Measurements from ENCODE around the gene KANK4.

Gene KANK4

DNA sequence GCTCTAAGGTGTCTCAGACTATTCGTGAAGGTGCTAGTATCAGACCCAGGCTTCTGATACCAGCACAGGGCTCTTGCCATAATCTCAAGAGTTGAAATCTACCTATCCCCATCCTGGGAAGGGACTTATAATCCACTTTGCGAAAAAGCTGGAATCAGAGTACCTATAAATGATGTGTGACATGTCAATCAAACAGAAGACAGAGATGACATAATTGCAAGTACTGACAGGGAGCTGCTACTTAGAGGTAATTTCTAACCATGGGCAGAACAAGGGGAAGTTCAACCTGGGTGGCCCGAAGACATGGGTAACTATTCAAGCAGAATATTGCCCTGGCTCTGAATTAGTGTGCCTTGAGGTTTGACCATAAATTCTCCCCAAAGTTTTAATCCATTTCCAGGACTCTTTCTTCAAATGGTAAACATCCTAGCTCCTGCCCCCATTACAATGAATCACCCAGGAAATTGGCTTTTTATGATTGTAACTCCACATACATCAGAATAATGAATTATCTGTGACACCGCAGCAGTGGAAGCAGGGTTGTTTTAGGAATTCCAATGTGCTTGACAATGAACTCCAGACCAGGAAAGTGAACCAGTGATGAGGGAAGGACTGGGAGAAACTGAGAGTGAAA lies 37.2 kb downstream of the KANK4 start:
- Histone ChIP-seq H3K9me3 (ENCODE audit: insufficient read depth, low read length) (no peaks in the 10 kb centered on the region), H3K27me3 (ENCODE audit: low read length) (no peaks in the 10 kb centered on the region; the same call in 1 of the 2 replicates), H2AFZ (ENCODE audit: low read depth, low read length, severe bottlenecking) (no peak overlapping the region), H3K4me2 (ENCODE audit: low read depth, low read length, poor library complexity, severe bottlenecking) (no peak overlapping the region), H3K9me2 (replicated peaks; ENCODE audit: insufficient read depth, low read length) (no peaks in the 10 kb centered on the region), H3K27ac (ENCODE audit: low read depth, low read length) (no peak overlapping the region), H4K20me1 (ENCODE audit: low read depth, low read length) (no peaks in the 10 kb centered on the region), H3K36me3 (ENCODE audit: low read length) (no peaks in the 10 kb centered on the region), H3K4me3 (ENCODE audit: insufficient read depth, low read length, poor library complexity, severe bottlenecking) (no peak overlapping the region), H3K79me2 (ENCODE audit: insufficient read depth, low read length) (no peaks in the 10 kb centered on the region), H3F3A (ENCODE audit: insufficient read depth) (no peaks in the 10 kb centered on the region), H3K9ac (ENCODE audit: low read length) (no peak overlapping the region)
- TF ChIP-seq EZH2phosphoT487 (conservative IDR thresholded peaks at IDR 0.05; ENCODE audit: low read length), result no peak
- TF ChIP-seq, protein P1, sequence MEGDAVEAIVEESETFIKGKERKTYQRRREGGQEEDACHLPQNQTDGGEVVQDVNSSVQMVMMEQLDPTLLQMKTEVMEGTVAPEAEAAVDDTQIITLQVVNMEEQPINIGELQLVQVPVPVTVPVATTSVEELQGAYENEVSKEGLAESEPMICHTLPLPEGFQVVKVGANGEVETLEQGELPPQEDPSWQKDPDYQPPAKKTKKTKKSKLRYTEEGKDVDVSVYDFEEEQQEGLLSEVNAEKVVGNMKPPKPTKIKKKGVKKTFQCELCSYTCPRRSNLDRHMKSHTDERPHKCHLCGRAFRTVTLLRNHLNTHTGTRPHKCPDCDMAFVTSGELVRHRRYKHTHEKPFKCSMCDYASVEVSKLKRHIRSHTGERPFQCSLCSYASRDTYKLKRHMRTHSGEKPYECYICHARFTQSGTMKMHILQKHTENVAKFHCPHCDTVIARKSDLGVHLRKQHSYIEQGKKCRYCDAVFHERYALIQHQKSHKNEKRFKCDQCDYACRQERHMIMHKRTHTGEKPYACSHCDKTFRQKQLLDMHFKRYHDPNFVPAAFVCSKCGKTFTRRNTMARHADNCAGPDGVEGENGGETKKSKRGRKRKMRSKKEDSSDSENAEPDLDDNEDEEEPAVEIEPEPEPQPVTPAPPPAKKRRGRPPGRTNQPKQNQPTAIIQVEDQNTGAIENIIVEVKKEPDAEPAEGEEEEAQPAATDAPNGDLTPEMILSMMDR (IDR thresholded peaks at IDR 0.05; ENCODE audit: insufficient read depth, low read length, poor library complexity, severe bottlenecking), result no peak

DNA sequence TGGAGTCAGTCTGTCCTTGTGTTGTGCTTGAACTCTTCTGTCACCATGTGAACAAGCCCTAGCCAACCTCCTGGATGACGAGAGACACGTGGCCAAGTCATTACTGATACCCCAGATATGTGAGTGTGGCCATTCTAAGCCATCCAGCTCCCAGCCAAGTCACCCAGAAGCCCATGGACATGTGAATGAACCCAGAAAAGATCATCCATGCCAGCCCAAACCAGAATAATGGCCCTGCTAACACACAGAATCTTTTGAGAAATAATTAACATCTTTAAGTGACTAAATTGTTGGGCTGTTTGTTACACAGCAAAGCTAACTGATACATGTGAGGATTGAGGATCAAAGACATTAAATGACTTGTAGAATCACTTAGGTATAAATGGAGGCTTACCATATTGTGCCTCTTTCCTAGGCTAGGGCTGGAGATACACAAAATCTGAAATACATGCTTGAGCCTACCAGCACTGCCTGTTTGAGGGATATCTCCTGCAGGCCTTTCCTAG lies 38.2 kb downstream of the KANK4 start:
- H3K9me2 ChIP-seq (replicated peaks; ENCODE audit: insufficient read depth, low read length), result no peaks in the 10 kb centered on the region
- H3K4me2 ChIP-seq (ENCODE audit: low read depth, low read length, poor library complexity, severe bottlenecking), result no peak overlapping the region
- TF ChIP-seq EZH2phosphoT487 (conservative IDR thresholded peaks at IDR 0.05; ENCODE audit: low read length), result no peak
- TF ChIP-seq, protein P1 (IDR thresholded peaks at IDR 0.05; ENCODE audit: insufficient read depth, low read length, poor library complexity, severe bottlenecking), result no peak
- no peaks in the 10 kb centered on the region for H3F3A ChIP-seq (ENCODE audit: insufficient read depth)
- no peaks in the 10 kb centered on the region for H3K79me2 ChIP-seq (ENCODE audit: insufficient read depth, low read length)
- H3K27ac ChIP-seq (ENCODE audit: low read depth, low read length), result no peak overlapping the region
- no peaks in the 10 kb centered on the region for H3K27me3 ChIP-seq (ENCODE audit: low read length)
- no peaks in the 10 kb centered on the region for H3K9me3 ChIP-seq (ENCODE audit: insufficient read depth, low read length)
- H4K20me1 ChIP-seq (ENCODE audit: low read depth, low read length), result no peaks in the 10 kb centered on the region
- no peak overlapping the region for H3K9ac ChIP-seq (ENCODE audit: low read length)
- no peak overlapping the region for H3K4me3 ChIP-seq (ENCODE audit: insufficient read depth, low read length, poor library complexity, severe bottlenecking)
- H3K36me3 ChIP-seq (ENCODE audit: low read length), result no peaks in the 10 kb centered on the region
- H2AFZ ChIP-seq (ENCODE audit: low read depth, low read length, severe bottlenecking), result no peak overlapping the region

DNA sequence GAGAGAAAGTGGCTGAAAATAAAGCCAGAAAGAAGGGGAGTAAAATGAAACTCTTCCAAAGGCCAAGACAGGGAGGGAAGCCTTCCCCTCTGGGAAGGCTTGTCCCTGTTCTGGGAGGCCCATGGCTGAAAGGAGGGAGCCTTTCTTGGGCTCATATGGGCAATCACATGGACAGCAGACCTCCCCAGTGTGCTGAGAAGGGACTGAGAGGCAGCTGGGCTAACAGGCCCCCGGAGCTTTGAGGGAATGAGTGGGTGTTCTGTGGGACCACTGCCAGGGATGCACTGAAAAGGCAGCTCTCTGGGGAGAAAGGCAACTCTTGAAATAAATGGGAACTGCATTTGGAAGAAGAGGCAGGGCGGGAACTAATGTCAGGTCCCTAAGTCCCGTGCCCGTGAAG lies 39.1 kb downstream of the KANK4 start:
- Histone ChIP-seq H3K27me3 (ENCODE audit: low read length) (no peaks in the 10 kb centered on the region), H3F3A (ENCODE audit: insufficient read depth) (no peaks in the 10 kb centered on the region), H3K36me3 (ENCODE audit: low read length) (no peaks in the 10 kb centered on the region), H4K20me1 (ENCODE audit: low read depth, low read length) (no peaks in the 10 kb centered on the region), H3K27ac (ENCODE audit: low read depth, low read length) (no peak overlapping the region), H3K79me2 (ENCODE audit: insufficient read depth, low read length) (no peaks in the 10 kb centered on the region), H3K9me2 (replicated peaks; ENCODE audit: insufficient read depth, low read length) (no peaks in the 10 kb centered on the region), H3K9me3 (ENCODE audit: insufficient read depth, low read length) (no peaks in the 10 kb centered on the region), H2AFZ (ENCODE audit: low read depth, low read length, severe bottlenecking) (no peak overlapping the region), H3K4me3 (ENCODE audit: insufficient read depth, low read length, poor library complexity, severe bottlenecking) (no peak overlapping the region), H3K4me2 (ENCODE audit: low read depth, low read length, poor library complexity, severe bottlenecking) (no peak overlapping the region), H3K9ac (ENCODE audit: low read length) (no peak overlapping the region)
- TF ChIP-seq, protein P1 (IDR thresholded peaks at IDR 0.05; ENCODE audit: insufficient read depth, low read length, poor library complexity, severe bottlenecking), result no peak
- TF ChIP-seq EZH2phosphoT487 (conservative IDR thresholded peaks at IDR 0.05; ENCODE audit: low read length), result no peak

Measured in SU-DHL-6 (cell line).